B cell (primary cell): ENCODE measurements around the gene PIP4K2A. TPM values are rescaled to one million over a fixed set of nuclear protein-coding genes. Genes with fewer than 3 reads are reported as not detected.

Source experiments
- ATAC-seq: fragments of 200-7000 bp; cut with Tn5 transposase; one replicate; pipeline ENCODE4 v1.10.0; 2021; ENCODE audit warnings: low read depth, mild to moderate bottlenecking, moderate number of reproducible peaks, moderate library complexity
- CTCF ChIA-PET: fragments of 350-600 bp; sonication (Branson Sonifier 250); formaldehyde crosslinking; loops from one replicate; lab custom pipeline; 2021; ENCODE audit warnings: antibody characterized with exemption, inconsistent platforms; lab: Charles Lee
- POLR2A ChIA-PET: fragments of 350-600 bp; sonication (Branson Sonifier 250); formaldehyde crosslinking; loops from one replicate; lab custom pipeline; 2021; ENCODE audit warnings: antibody characterized with exemption; lab: Charles Lee
- DNase-seq: peaks from one replicate; pipeline ENCODE4 v3.0.0; 2013
- H2AFZ ChIP-seq: 2 replicates; pipeline ENCODE4 v1.6.1; 2012; ENCODE audit warnings: mild to moderate bottlenecking, low read depth, low read length; ENCODE audit not compliant: insufficient read depth, poor library complexity, severe bottlenecking
- H3K27ac ChIP-seq, 2 donors: 1 replicate in 1 of 2; 2 replicates in 1 of 2; pipeline ENCODE4 v1.5.1; 2012 to 2013; ENCODE audit warnings: low read length in 2 of 2, mild to moderate bottlenecking in 2 of 2, moderate library complexity in 1 of 2
- H3K27me3 ChIP-seq, 4 experiments: fragments of 200-600 bp in 1 of 4; sonication (generic) in 1 of 4; replicated peaks in 1 of 4; 1 replicate in 2 of 4; 2 replicates in 2 of 4; pipeline versions ENCODE4 v1.6.1 to v1.7.0; 2013 to 2016; ENCODE audit warnings: low read length in 3 of 4, mild to moderate bottlenecking in 2 of 4, mixed read lengths in 1 of 4, moderate library complexity in 1 of 4; ENCODE audit not compliant: insufficient read depth in 4 of 4, control insufficient read depth in 3 of 4; ENCODE audit errors: control extremely low read depth in 1 of 4
- H3K36me3 ChIP-seq, 2 experiments: replicated peaks in 1 of 2; 1 replicate in 1 of 2; 2 replicates in 1 of 2; pipeline versions ENCODE4 v1.6.1 to v1.7.1; 2013; ENCODE audit warnings: low read length in 1 of 2; ENCODE audit not compliant: insufficient read depth in 2 of 2, control insufficient read depth in 1 of 2; ENCODE audit errors: control extremely low read depth in 1 of 2, extremely low read depth in 1 of 2
- H3K4me1 ChIP-seq, 2 donors: fragments of 200-600 bp in 1 of 2; sonication (generic) in 1 of 2; 1 replicate in 1 of 2; 2 replicates in 1 of 2; pipeline versions ENCODE4 v1.5.1 to v1.6.1; 2013 to 2017; ENCODE audit warnings: low read length in 2 of 2; ENCODE audit not compliant: control insufficient read depth in 2 of 2, insufficient read depth in 2 of 2
- H3K4me2 ChIP-seq: replicated peaks from 2 replicates; pipeline ENCODE3; 2012; ENCODE audit warnings: mild to moderate bottlenecking, low read depth, low read length; ENCODE audit not compliant: poor library complexity, severe bottlenecking
- H3K4me3 ChIP-seq, 5 experiments: fragments of 200-600 bp in 1 of 5; sonication (generic) in 1 of 5; 1 replicate in 3 of 5; 2 replicates in 2 of 5; pipeline versions ENCODE4 v1.5.1 to v1.7.0; 2011 to 2016; ENCODE audit warnings: low read length in 4 of 5, mild to moderate bottlenecking in 4 of 5, low read depth in 2 of 5, control low read depth in 1 of 5, moderate library complexity in 1 of 5; ENCODE audit not compliant: insufficient read depth in 1 of 5; ENCODE audit errors: control extremely low read depth in 1 of 5, extremely low read depth in 1 of 5
- H3K79me2 ChIP-seq: fragments of 200-600 bp; sonication (generic); one replicate; pipeline ENCODE4 v1.6.0; 2016; ENCODE audit warnings: low read length; ENCODE audit not compliant: control insufficient read depth, insufficient read depth
- H3K9ac ChIP-seq: fragments of 200-600 bp; sonication (generic); 2 replicates; pipeline ENCODE4 v1.6.1; 2017; ENCODE audit warnings: mild to moderate bottlenecking, low read length, moderate library complexity
- H3K9me3 ChIP-seq, 3 donors: one replicate each; pipeline versions ENCODE4 v1.6.1 to v1.7.1; 2013; ENCODE audit warnings: low read length in 2 of 3; ENCODE audit not compliant: control insufficient read depth in 2 of 3, insufficient read depth in 1 of 3; ENCODE audit errors: control extremely low read depth in 1 of 3
- H4K20me1 ChIP-seq: 2 replicates; pipeline ENCODE4 v1.6.0; 2012; ENCODE audit warnings: mild to moderate bottlenecking, low read length; ENCODE audit not compliant: insufficient read depth, control insufficient read depth, poor library complexity, severe bottlenecking
- H3K27ac Mint-ChIP-seq: one replicate; pipeline ENCODE4 v1.8.0; 2021; ENCODE audit warnings: mixed read lengths
- H3K27me3 Mint-ChIP-seq: one replicate; pipeline ENCODE4 v1.8.0; 2021; ENCODE audit warnings: mixed read lengths
- H3K4me1 Mint-ChIP-seq: one replicate; pipeline ENCODE4 v1.8.0; 2021; ENCODE audit warnings: mixed read lengths
- H3K4me3 Mint-ChIP-seq: one replicate; pipeline ENCODE4 v1.8.0; 2021; ENCODE audit warnings: mixed read lengths
- H3K9me3 Mint-ChIP-seq: one replicate; pipeline ENCODE4 v1.8.0; 2022; ENCODE audit warnings: mixed read lengths; ENCODE audit not compliant: insufficient read depth
- CTCF ChIP-seq: fragments of 200-600 bp; IDR thresholded peaks from one replicate; pipeline ENCODE4 v1.8.0; 2022; ENCODE audit warnings: antibody characterized with exemption, mild to moderate bottlenecking
- EZH2 ChIP-seq: IDR thresholded peaks from 2 replicates; pipeline ENCODE4 v1.6.1; 2012; ENCODE audit warnings: borderline replicate concordance, low read depth, mild to moderate bottlenecking, moderate library complexity, low read length; ENCODE audit not compliant: insufficient read depth, poor library complexity, severe bottlenecking
- whole genome bisulfite sequencing: methylation state at CpG from one replicate; pipeline ENCODE4 v1.1.5; 2013; ENCODE audit warnings: missing lambda C conversion rate; ENCODE audit not compliant: insufficient coverage; 5-methylcytosine and 5-hydroxymethylcytosine counted together
- intact Hi-C: fragments of 100-400 bp; cut with micrococcal nuclease; formaldehyde crosslinking; loops from one replicate; pipeline ENCODE4 v1.10.0; 2022
- polyA plus RNA-seq: library from polyadenylated mRNA; depleted of rRNA; stranded (reverse); fragments of >200 nt; gene quantifications from 2 replicates; pipeline ENCODE4 v1.2.3, GENCODE V29; 2012
- total RNA-seq, 2 donors: library from RNA; stranded (reverse); fragments of 120-200 nt in 1 of 2; gene quantifications; 1 replicate in 1 of 2; 2 replicates in 1 of 2; pipeline versions ENCODE4 v1.2.3 to v1.2.4, GENCODE V29; 2013 to 2022

PIP4K2A gene
- total and polyA plus RNA-seq, 2 donors (not counting 1 experiment from before 2014, with no cell fraction given), result 21.8 to 103 TPM

GRCh38 chr10:22727663-22728062, 13.3 kb upstream of the PIP4K2A start:
- H2AFZ ChIP-seq, result no peak overlapping the region
- H3K36me3 ChIP-seq, result no peaks in the 10 kb centered on the region
- H3K4me3 ChIP-seq, result no peak overlapping the region
- TF ChIP-seq EZH2, result no peak
- Mint-ChIP-seq H3K9me3 (no peaks in the 10 kb centered on the region), H3K4me1 (peaks cover 53% of the 10 kb centered on the region), H3K27ac (no peak overlapping the region), H3K4me3 (no peak overlapping the region), H3K27me3 (no peaks in the 10 kb centered on the region)
- no peak overlapping the region for H3K27ac ChIP-seq
- H3K9ac ChIP-seq, result no peak overlapping the region
- CTCF ChIA-PET, result interaction anchor here (1.5 kb wide), 1 partner anchor 261 kb away, joined by 3 read pairs; no protein-coding TSS in a partner anchor
- no peaks in the 10 kb centered on the region for H4K20me1 ChIP-seq
- DNase-seq (no peak), ATAC-seq (no peak)
- POLR2A ChIA-PET, result interaction anchor here (0.6 kb wide), 1 partner anchor 131 kb away, joined by 3 read pairs; no protein-coding TSS in a partner anchor
- 93% methylated on average over 2 of the region's 3 CpGs for WGBS
- intact Hi-C loops, result loop anchor here (10.0 kb wide), 1 partner anchor 717 kb away; no protein-coding TSS in a partner anchor
- peaks cover 31 to 37% of the 10 kb centered on the region in 2 donors for H3K4me1 ChIP-seq
- no peak overlapping the region for H3K4me2 ChIP-seq
- peaks cover 7% of the 10 kb centered on the region for H3K79me2 ChIP-seq
- peaks cover 0 to 2% (median 0%) of the 10 kb centered on the region in 4 experiments for H3K27me3 ChIP-seq
- peaks cover 0 to 3% (median 0%) of the 10 kb centered on the region in 3 donors for H3K9me3 ChIP-seq

- Histone ChIP-seq H3K79me2 (peaks cover 7% of the 10 kb centered on the region), H3K27ac (no peak overlapping the region), H3K27me3 (peaks cover 0 to 2% (median 0%) of the 10 kb centered on the region in 4 experiments), H2AFZ (no peak overlapping the region), H3K4me3 (no peak overlapping the region), H3K36me3 (no peaks in the 10 kb centered on the region), H3K9ac (no peak overlapping the region), H4K20me1 (no peaks in the 10 kb centered on the region), H3K4me2 (no peak overlapping the region), H3K9me3 (peaks cover 0 to 3% (median 0%) of the 10 kb centered on the region in 3 donors), H3K4me1 (peaks cover 35 to 41% of the 10 kb centered on the region in 2 donors)
- ATAC-seq (no peak), DNase-seq (no peak)
- intact Hi-C loops, result loop anchor here (10.0 kb wide), 1 partner anchor 718 kb away; no protein-coding TSS in a partner anchor
- ChIA-PET POLR2A (interaction anchor here (0.6 kb wide), 1 partner anchor 130 kb away, joined by 3 read pairs; no protein-coding TSS in a partner anchor), CTCF (interaction anchor here (1.5 kb wide), 1 partner anchor 262 kb away, joined by 3 read pairs; no protein-coding TSS in a partner anchor)
- WGBS, result no CpG with 5 or more reads among the region's 2 CpGs
- TF ChIP-seq CTCF (no peak), EZH2 (no peak)
- H3K27ac Mint-ChIP-seq, result no peak overlapping the region
- no peak overlapping the region for H3K4me3 Mint-ChIP-seq
- H3K4me1 Mint-ChIP-seq, result peaks cover 57% of the 10 kb centered on the region
- no peaks in the 10 kb centered on the region for H3K27me3 Mint-ChIP-seq
- no peaks in the 10 kb centered on the region for H3K9me3 Mint-ChIP-seq
These were observed 12.7 kb upstream of the PIP4K2A start for GRCh38 chr10:22727112-22727511.
